HepG2 (cell line): Measurements from ENCODE around the gene BCL2L2. TPM values are rescaled to one million over a fixed set of nuclear protein-coding genes. Genes with fewer than 3 reads are reported as not detected.
A peak's percentile ranks its signal among the peaks of the same experiment; 100 is the strongest.

Experiments used
- CHD2 ChIP-seq: IDR thresholded peaks from 2 replicates; pipeline ENCODE4 v1.6.1; 2011; ENCODE audit warnings: low read depth, low read length, improper control_type of control experiment
- ELF1 ChIP-seq: sonication (generic); formaldehyde crosslinking; IDR thresholded peaks from 2 replicates; pipeline ENCODE4 v1.4.0; 2020; ENCODE audit warnings: missing genetic modification reagents
- ETV5 ChIP-seq: IDR thresholded peaks from 2 replicates; pipeline ENCODE4 v1.6.1; 2018; ENCODE audit warnings: missing biosample characterization, missing genetic modification reagents, inconsistent platforms, borderline replicate concordance
- IKZF1 ChIP-seq: fragments of 450-650 bp; IDR thresholded peaks from 2 replicates; pipeline ENCODE4 v1.7.1; 2016
- MBNL3 ChIP-seq: fragments of 250-450 bp; sonication (Bioruptor Pico); conservative IDR thresholded peaks from 2 replicates; pipeline ENCODE4 v1.8.0; 2022; ENCODE audit warnings: mild to moderate bottlenecking, inconsistent platforms
- MIXL1 ChIP-seq: IDR thresholded peaks from 2 replicates; pipeline ENCODE4 v1.6.1; 2016
- PHF20 ChIP-seq: sonication (generic); formaldehyde crosslinking; IDR thresholded peaks from 2 replicates; pipeline ENCODE4 v1.5.0; 2020; ENCODE audit warnings: mild to moderate bottlenecking, missing genetic modification reagents
- PRMT3 ChIP-seq: sonication (generic); formaldehyde crosslinking; IDR thresholded peaks from 2 replicates; pipeline ENCODE4 v1.8.1; 2022; ENCODE audit warnings: low read depth, mild to moderate bottlenecking, moderate library complexity, missing genetic modification reagents, borderline replicate concordance
- RAD21 ChIP-seq: fragments of 450-650 bp; formaldehyde crosslinking; IDR thresholded peaks from 2 replicates; pipeline ENCODE4 v1.5.0; 2020; ENCODE audit warnings: mild to moderate bottlenecking
- RAD51 ChIP-seq: fragments of 450-650 bp; IDR thresholded peaks from 2 replicates; pipeline ENCODE4 v1.6.1; 2016; ENCODE audit warnings: borderline replicate concordance
- RFXANK ChIP-seq: IDR thresholded peaks from 2 replicates; pipeline ENCODE4 v1.6.1; 2016
- SALL1 ChIP-seq: sonication (generic); formaldehyde crosslinking; IDR thresholded peaks from 2 replicates; pipeline ENCODE4 v1.8.0; 2022; ENCODE audit warnings: mild to moderate bottlenecking, missing genetic modification reagents
- SAP130 ChIP-seq: IDR thresholded peaks from 2 replicates; pipeline ENCODE4 v1.6.1; 2016; ENCODE audit warnings: low read depth
- SP1 ChIP-seq, 2 experiments: fragments of 450-650 bp in 1 of 2; sonication (generic) in 1 of 2; formaldehyde crosslinking in 1 of 2; IDR thresholded peaks; 2 replicates each; pipeline versions ENCODE4 v1.4.0 to v1.6.1; 2016 to 2020; ENCODE audit warnings: missing genetic modification reagents in 1 of 2
- WIZ ChIP-seq: sonication (generic); formaldehyde crosslinking; IDR thresholded peaks from 2 replicates; pipeline ENCODE4 v1.5.1; 2020; ENCODE audit warnings: mild to moderate bottlenecking, missing genetic modification reagents
- YEATS4 ChIP-seq: sonication (generic); formaldehyde crosslinking; IDR thresholded peaks from 2 replicates; pipeline ENCODE4 v1.4.0; 2020; ENCODE audit warnings: missing genetic modification reagents, borderline replicate concordance
- ZBTB7A ChIP-seq: sonication (generic); formaldehyde crosslinking; IDR thresholded peaks from 2 replicates; pipeline ENCODE4 v1.8.0; 2022; ENCODE audit warnings: mild to moderate bottlenecking, missing genetic modification reagents
- ZFP62 ChIP-seq: sonication (generic); formaldehyde crosslinking; IDR thresholded peaks from 2 replicates; pipeline ENCODE4 v1.4.0; 2020; ENCODE audit warnings: missing genetic modification reagents
- ZNF101 ChIP-seq: sonication (generic); formaldehyde crosslinking; IDR thresholded peaks from 2 replicates; pipeline ENCODE4 v1.4.0; 2020; ENCODE audit warnings: mild to moderate bottlenecking, low read depth, missing genetic modification reagents, borderline replicate concordance
- ZNF260 ChIP-seq: sonication (generic); formaldehyde crosslinking; IDR thresholded peaks from 2 replicates; pipeline ENCODE4 v1.4.0; 2020; ENCODE audit warnings: missing genetic modification reagents, low read depth, mild to moderate bottlenecking, borderline replicate concordance
- ZNF30 ChIP-seq: sonication (generic); formaldehyde crosslinking; IDR thresholded peaks from 2 replicates; pipeline ENCODE4 v1.5.0; 2020; ENCODE audit warnings: mild to moderate bottlenecking, missing genetic modification reagents
- ZNF619 ChIP-seq: sonication (generic); formaldehyde crosslinking; IDR thresholded peaks from 2 replicates; pipeline ENCODE4 v1.4.0; 2020; ENCODE audit warnings: mild to moderate bottlenecking, missing genetic modification reagents
- ZNF761 ChIP-seq: sonication (generic); formaldehyde crosslinking; conservative IDR thresholded peaks from 2 replicates; pipeline ENCODE4 v1.4.0; 2020; ENCODE audit warnings: mild to moderate bottlenecking, missing genetic modification reagents
- polyA plus RNA-seq, 8 experiments: library from polyadenylated mRNA; depleted of rRNA in 3 of 8; stranded (reverse) in 7 of 8; unstranded in 1 of 8; fragments of >200 nt; fragmentation: Illumina TruSeq in 4 of 8; extraction: Trizol in 4 of 8; gene quantifications; 2 replicates each; pipeline versions ENCODE4 v1.2.1 to v1.2.3, GENCODE V29; 2011 to 2016; ENCODE audit warnings: low read depth in 4 of 8, missing spikeins in 1 of 8, mixed read lengths in 1 of 8; ENCODE audit not compliant: insufficient read depth in 1 of 8
- total RNA-seq, 5 experiments: library from RNA; depleted of rRNA; stranded (reverse); fragments of >200 nt; fragmentation: Illumina TruSeq; extraction: Trizol; gene quantifications; 2 replicates each; pipeline ENCODE4 v1.2.3, GENCODE V29; 2016; ENCODE audit warnings: low read depth in 1 of 5
- TF ChIP-seq, protein P1 (sequence below): sonication (generic); formaldehyde crosslinking; IDR thresholded peaks from 2 replicates; pipeline ENCODE4 v1.9.0; 2021; ENCODE audit warnings: missing genetic modification reagents, mild to moderate bottlenecking, borderline replicate concordance
- TF ChIP-seq, protein P2 (sequence below): sonication (generic); formaldehyde crosslinking; IDR thresholded peaks from 2 replicates; pipeline ENCODE4 v1.8.1; 2022; ENCODE audit warnings: low read depth, mild to moderate bottlenecking, missing genetic modification reagents
- TF ChIP-seq, protein P3 (sequence below): sonication (generic); formaldehyde crosslinking; IDR thresholded peaks from 2 replicates; pipeline ENCODE4 v1.9.0; 2021; ENCODE audit warnings: missing genetic modification reagents, mild to moderate bottlenecking, borderline replicate concordance

BCL2L2 gene
- total and polyA plus RNA-seq, 2 of the 13 experiments (the other 11 are each of a cell fraction or from before 2014, with no cell fraction given): 28.1 to 49.8 TPM

DNA sequence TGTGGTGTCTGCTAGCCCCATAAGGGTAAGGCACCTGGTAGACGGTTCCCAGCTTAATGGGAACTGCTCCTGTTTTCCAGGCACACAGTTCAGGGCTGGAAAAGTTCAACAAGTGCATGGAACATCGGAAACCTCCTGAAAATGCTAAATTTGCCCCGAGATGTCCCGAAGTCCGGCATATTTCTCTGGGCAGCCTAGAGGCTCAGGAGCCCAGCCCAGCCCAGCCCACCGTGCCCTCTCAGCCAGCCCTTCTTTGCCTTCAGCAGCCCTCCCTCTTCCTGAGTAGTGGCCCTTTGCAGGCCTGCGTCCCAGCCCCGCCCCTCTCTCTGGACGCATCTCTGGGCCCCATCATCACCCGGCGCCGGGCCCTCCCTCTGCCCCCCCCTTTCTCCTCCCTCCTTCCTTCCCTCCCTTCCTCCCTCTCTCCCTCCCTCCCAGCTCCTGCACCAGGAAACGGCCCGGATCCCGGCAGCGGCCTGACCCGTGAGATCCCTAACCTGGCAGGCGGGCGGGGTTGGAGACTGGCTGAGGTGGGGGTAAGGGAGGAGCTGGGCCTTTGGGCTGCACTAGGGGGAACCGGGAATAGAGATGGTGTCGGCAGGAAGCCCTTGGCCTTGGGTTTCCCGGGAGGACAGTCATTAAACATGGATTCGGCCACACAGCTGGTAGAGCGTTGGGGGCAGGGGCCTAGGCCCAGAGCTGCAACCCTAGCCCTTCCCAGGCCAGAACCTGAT is at the start of gene BCL2L2 (continued):
- TF ChIP-seq ZNF101 (peak; percentile 83; the same call in 1 of the 2 replicates), RAD51 (no peak), ZNF619 (CRISPR knock-in tag) (peak; percentile 98), ZFP62 (CRISPR knock-in tag) (no peak), ELF1 (CRISPR knock-in tag) (peak; percentile 93), ZNF260 (0 out of 2 replicates have a peak, but pooled peaks have one; percentile 32), PRMT3 (CRISPR knock-in tag) (no peak), SP1 (IDR thresholded peaks at IDR 0.05) (no peak; the same call in 1 of the 2 replicates), SP1 (CRISPR knock-in tag; IDR thresholded peaks at IDR 0.05) (peak; percentile 97), ZNF30 (CRISPR knock-in tag) (no peak), PHF20 (CRISPR knock-in tag) (no peak), ZNF761 (CRISPR knock-in tag) (no peak; the same call in 1 of the 2 replicates), RFXANK (CRISPR knock-in tag) (no peak; the same call in none of the 2 replicates), WIZ (CRISPR knock-in tag) (peak; percentile 61; the same call in 1 of the 2 replicates), IKZF1 (no peak), SALL1 (CRISPR knock-in tag) (peak; percentile 96), ETV5 (CRISPR knock-in tag) (peak; percentile 69), ZBTB7A (CRISPR knock-in tag) (peak; percentile 88), CHD2 (peak; percentile 47), RAD21 (CRISPR knock-in tag) (no peak), MBNL3 (no peak), SAP130 (CRISPR knock-in tag) (peak; percentile 99), YEATS4 (CRISPR knock-in tag) (peak; percentile 82), MIXL1 (peak; percentile 77)
- TF ChIP-seq, protein P1, sequence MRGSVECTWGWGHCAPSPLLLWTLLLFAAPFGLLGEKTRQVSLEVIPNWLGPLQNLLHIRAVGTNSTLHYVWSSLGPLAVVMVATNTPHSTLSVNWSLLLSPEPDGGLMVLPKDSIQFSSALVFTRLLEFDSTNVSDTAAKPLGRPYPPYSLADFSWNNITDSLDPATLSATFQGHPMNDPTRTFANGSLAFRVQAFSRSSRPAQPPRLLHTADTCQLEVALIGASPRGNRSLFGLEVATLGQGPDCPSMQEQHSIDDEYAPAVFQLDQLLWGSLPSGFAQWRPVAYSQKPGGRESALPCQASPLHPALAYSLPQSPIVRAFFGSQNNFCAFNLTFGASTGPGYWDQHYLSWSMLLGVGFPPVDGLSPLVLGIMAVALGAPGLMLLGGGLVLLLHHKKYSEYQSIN (CRISPR knock-in tag): no peak
- TF ChIP-seq, protein P2, sequence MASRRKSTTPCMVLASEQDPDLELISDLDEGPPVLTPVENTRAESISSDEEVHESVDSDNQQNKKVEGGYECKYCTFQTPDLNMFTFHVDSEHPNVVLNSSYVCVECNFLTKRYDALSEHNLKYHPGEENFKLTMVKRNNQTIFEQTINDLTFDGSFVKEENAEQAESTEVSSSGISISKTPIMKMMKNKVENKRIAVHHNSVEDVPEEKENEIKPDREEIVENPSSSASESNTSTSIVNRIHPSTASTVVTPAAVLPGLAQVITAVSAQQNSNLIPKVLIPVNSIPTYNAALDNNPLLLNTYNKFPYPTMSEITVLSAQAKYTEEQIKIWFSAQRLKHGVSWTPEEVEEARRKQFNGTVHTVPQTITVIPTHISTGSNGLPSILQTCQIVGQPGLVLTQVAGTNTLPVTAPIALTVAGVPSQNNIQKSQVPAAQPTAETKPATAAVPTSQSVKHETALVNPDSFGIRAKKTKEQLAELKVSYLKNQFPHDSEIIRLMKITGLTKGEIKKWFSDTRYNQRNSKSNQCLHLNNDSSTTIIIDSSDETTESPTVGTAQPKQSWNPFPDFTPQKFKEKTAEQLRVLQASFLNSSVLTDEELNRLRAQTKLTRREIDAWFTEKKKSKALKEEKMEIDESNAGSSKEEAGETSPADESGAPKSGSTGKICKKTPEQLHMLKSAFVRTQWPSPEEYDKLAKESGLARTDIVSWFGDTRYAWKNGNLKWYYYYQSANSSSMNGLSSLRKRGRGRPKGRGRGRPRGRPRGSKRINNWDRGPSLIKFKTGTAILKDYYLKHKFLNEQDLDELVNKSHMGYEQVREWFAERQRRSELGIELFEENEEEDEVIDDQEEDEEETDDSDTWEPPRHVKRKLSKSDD (CRISPR knock-in tag): peak; percentile 90
- TF ChIP-seq, protein P3, sequence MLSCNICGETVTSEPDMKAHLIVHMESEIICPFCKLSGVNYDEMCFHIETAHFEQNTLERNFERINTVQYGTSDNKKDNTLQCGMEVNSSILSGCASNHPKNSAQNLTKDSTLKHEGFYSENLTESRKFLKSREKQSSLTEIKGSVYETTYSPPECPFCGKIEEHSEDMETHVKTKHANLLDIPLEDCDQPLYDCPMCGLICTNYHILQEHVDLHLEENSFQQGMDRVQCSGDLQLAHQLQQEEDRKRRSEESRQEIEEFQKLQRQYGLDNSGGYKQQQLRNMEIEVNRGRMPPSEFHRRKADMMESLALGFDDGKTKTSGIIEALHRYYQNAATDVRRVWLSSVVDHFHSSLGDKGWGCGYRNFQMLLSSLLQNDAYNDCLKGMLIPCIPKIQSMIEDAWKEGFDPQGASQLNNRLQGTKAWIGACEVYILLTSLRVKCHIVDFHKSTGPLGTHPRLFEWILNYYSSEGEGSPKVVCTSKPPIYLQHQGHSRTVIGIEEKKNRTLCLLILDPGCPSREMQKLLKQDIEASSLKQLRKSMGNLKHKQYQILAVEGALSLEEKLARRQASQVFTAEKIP: no peak
